A549 (cell line): Measurements from ENCODE around the gene HOXB8. TPM values are rescaled to one million over a fixed set of nuclear protein-coding genes. Genes with fewer than 3 reads are reported as not detected.
A peak's percentile ranks its signal among the peaks of the same experiment; 100 is the strongest.

Experiments
- ATAC-seq, 2 experiments: fragments of 200-7000 bp in 1 of 2; fragments of >200 bp in 1 of 2; cut with Nextera tagmentation in 1 of 2; cut with Tn5 transposase in 1 of 2; 3 replicates each; pipeline versions ENCODE4 v1.8.0 to v1.9.1; 2018 to 2020; ENCODE audit warnings: mild to moderate bottlenecking in 1 of 2, moderate library complexity in 1 of 2
- CTCF ChIA-PET: fragments of 300-600 bp; sonication (Branson Sonifier 250); formaldehyde crosslinking; extraction: SDS; loops from one replicate; lab custom pipeline; 2021; ENCODE audit warnings: antibody characterized with exemption, inconsistent platforms; lab: Yijun Ruan, JAX
- POLR2A ChIA-PET: fragments of 350-600 bp; formaldehyde crosslinking; extraction: SDS; loops from one replicate; lab custom pipeline; 2021; ENCODE audit warnings: antibody characterized with exemption, inconsistent platforms; lab: Yijun Ruan, JAX
- DNase-seq, 2 experiments: peaks; one replicate each; pipeline versions ENCODE4 v3.0.0 to v3.0.0-alpha.2; 2011 to 2016; ENCODE audit warnings: low read depth in 1 of 2, low spot score in 1 of 2
- FAIRE-seq: peaks from 2 replicates; lab custom pipeline; 2011; peaks lifted over from hg19 to GRCh38; lab: Jason Lieb, UNC
- H3K27ac ChIP-seq, 2 experiments: fragments of >200 bp; sonication (Bioruptor Twin); formaldehyde crosslinking; 3 replicates each; pipeline ENCODE4 v1.5.1; 2016 to 2017
- H3K4me1 ChIP-seq: fragments of >200 bp; sonication (Bioruptor Twin); formaldehyde crosslinking; 3 replicates; pipeline ENCODE4 v1.6.1; 2016
- H3K4me2 ChIP-seq: fragments of >200 bp; sonication (Bioruptor Twin); formaldehyde crosslinking; 3 replicates; pipeline ENCODE4 v1.6.1; 2016
- H3K4me3 ChIP-seq: fragments of >200 bp; sonication (Bioruptor Twin); formaldehyde crosslinking; 3 replicates; pipeline ENCODE4 v1.5.1; 2016
- H3K9me3 ChIP-seq: fragments of >200 bp; sonication (Bioruptor Twin); formaldehyde crosslinking; 3 replicates; pipeline ENCODE4 v1.6.1; 2016
- BHLHE40 ChIP-seq: IDR thresholded peaks from 2 replicates; pipeline ENCODE4 v1.6.1; 2012; ENCODE audit warnings: low read depth, low read length, inconsistent platforms
- CEBPB ChIP-seq, 2 experiments: fragments of >200 bp in 1 of 2; sonication (Bioruptor Twin) in 1 of 2; formaldehyde crosslinking in 1 of 2; IDR thresholded peaks; 2 replicates each; pipeline ENCODE4 v1.6.1; 2012 to 2016
- CHD2 ChIP-seq: fragments of 150-350 bp; IDR thresholded peaks from 2 replicates; pipeline ENCODE4 v1.6.1; 2014; ENCODE audit warnings: low read length; ENCODE audit not compliant: partially characterized antibody
- CHD4 ChIP-seq: fragments of 200-600 bp; sonication (generic); IDR thresholded peaks from 2 replicates; pipeline ENCODE4 v1.6.1; 2016; ENCODE audit warnings: antibody characterized with exemption, mild to moderate bottlenecking, borderline replicate concordance
- HOXB13 ChIP-seq: fragments of 250-450 bp; sonication (Bioruptor Pico); IDR thresholded peaks from 2 replicates; pipeline ENCODE4 v1.5.0; 2020; ENCODE audit warnings: low read depth, mild to moderate bottlenecking, moderate library complexity
- JUN ChIP-seq, 2 experiments: fragments of >200 bp; sonication (Bioruptor Twin); formaldehyde crosslinking; IDR thresholded peaks; 2 replicates in 1 of 2; 3 replicates in 1 of 2; pipeline ENCODE4 v1.6.1; 2016 to 2017
- NR3C1 ChIP-seq: fragments of >200 bp; sonication (Bioruptor Twin); formaldehyde crosslinking; IDR thresholded peaks from 3 replicates; pipeline ENCODE4 v1.6.1; 2017
- POLR2A ChIP-seq: IDR thresholded peaks from 2 replicates; pipeline ENCODE4 v1.6.1; 2012; ENCODE audit warnings: mild to moderate bottlenecking, low read length
- RAD21 ChIP-seq, 2 experiments: fragments of >200 bp in 1 of 2; sonication (Bioruptor Twin) in 1 of 2; formaldehyde crosslinking in 1 of 2; IDR thresholded peaks in 1 of 2; conservative IDR thresholded peaks in 1 of 2; 2 replicates in 1 of 2; 3 replicates in 1 of 2; pipeline ENCODE4 v1.6.1; 2012 to 2018; ENCODE audit warnings: inconsistent platforms in 1 of 2
- RARB ChIP-seq: fragments of 250-450 bp; sonication (Bioruptor Pico); IDR thresholded peaks from 2 replicates; pipeline ENCODE4 v1.8.0; 2021; ENCODE audit warnings: mild to moderate bottlenecking, moderate library complexity
- SMC3 ChIP-seq: fragments of >200 bp; sonication (Bioruptor Twin); formaldehyde crosslinking; IDR thresholded peaks from 3 replicates; pipeline ENCODE4 v1.6.1; 2018; ENCODE audit warnings: inconsistent platforms
- SREBF2 ChIP-seq: fragments of 450-650 bp; IDR thresholded peaks from 2 replicates; pipeline ENCODE4 v1.6.1; 2014; ENCODE audit warnings: mild to moderate bottlenecking, moderate library complexity
- ZNF302 ChIP-seq: fragments of 250-450 bp; sonication (Bioruptor Pico); IDR thresholded peaks from 2 replicates; pipeline ENCODE4 v1.9.0; 2021; ENCODE audit warnings: inconsistent platforms, mild to moderate bottlenecking, moderate library complexity
- WGBS: methylation state at CpG from one replicate; pipeline ENCODE4 v1.1.6; 2017; ENCODE audit errors: missing lambda C conversion rate; 5-methylcytosine and 5-hydroxymethylcytosine counted together
- polyA plus RNA-seq, 4 experiments: library from polyadenylated mRNA; depleted of rRNA in 3 of 4; stranded (reverse); fragments of >200 nt; fragmentation: RNase III in 1 of 4; extraction: RNeasy Plus Mini Kit Qiagen cat#74134 plus additional on column Dnase treatment in 1 of 4; gene quantifications; 2 replicates in 3 of 4; 3 replicates in 1 of 4; pipeline ENCODE4 v1.2.3, GENCODE V29; 2011 to 2017
- TF ChIP-seq, protein P1 (sequence below): fragments of 250-450 bp; sonication (Bioruptor Pico); IDR thresholded peaks from 2 replicates; pipeline ENCODE4 v1.5.0; 2021; ENCODE audit warnings: mild to moderate bottlenecking, moderate library complexity, borderline replicate concordance
- TF ChIP-seq, protein P2 (sequence below): IDR thresholded peaks from 2 replicates; pipeline ENCODE4 v1.6.1; 2012
- TF ChIP-seq, protein P3 (sequence below): IDR thresholded peaks from 2 replicates; pipeline ENCODE4 v1.6.1; 2012; ENCODE audit warnings: low read depth, borderline replicate concordance
- TF ChIP-seq, protein P4 (sequence below): fragments of >200 bp; sonication (Bioruptor Twin); formaldehyde crosslinking; IDR thresholded peaks from 3 replicates; pipeline ENCODE4 v1.6.1; 2016
- TF ChIP-seq, protein P5 (sequence below): IDR thresholded peaks from 2 replicates; pipeline ENCODE4 v1.6.1; 2012

The HOXB8 gene
- polyA plus RNA-seq, 2 of the 4 experiments (the other 2 are of a cell fraction) = 5.8 to 11.1 TPM

DNA sequence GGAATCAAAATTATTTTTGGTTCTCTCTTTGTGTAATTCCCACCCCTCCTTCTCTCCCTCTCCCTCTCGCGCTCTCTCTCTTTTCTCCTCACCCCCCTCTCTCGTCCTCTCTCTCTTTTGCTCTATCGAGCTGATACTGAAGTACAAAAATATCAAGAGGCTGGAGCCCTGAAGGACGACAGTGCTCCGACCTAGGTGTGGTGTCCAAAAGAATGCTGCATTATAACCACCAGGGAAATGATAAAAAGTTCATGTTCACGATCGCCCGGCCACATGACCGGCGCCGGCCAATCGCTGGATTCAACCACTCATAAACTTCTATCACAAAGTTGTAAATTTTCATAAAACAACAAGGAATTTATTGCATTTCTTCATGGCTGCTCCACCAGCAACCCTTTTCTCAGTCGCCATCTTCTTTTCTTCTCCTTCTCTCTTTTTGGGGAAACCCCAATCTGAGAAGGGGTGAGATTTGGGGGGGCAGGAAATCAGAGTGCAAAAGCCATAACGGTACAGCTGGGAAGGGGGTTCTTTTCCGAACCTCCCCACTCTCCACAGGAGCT lies 10.2 kb downstream of the HOXB8 start, which contains the start of gene HOXB6 (continued):
- TF ChIP-seq, protein P1, sequence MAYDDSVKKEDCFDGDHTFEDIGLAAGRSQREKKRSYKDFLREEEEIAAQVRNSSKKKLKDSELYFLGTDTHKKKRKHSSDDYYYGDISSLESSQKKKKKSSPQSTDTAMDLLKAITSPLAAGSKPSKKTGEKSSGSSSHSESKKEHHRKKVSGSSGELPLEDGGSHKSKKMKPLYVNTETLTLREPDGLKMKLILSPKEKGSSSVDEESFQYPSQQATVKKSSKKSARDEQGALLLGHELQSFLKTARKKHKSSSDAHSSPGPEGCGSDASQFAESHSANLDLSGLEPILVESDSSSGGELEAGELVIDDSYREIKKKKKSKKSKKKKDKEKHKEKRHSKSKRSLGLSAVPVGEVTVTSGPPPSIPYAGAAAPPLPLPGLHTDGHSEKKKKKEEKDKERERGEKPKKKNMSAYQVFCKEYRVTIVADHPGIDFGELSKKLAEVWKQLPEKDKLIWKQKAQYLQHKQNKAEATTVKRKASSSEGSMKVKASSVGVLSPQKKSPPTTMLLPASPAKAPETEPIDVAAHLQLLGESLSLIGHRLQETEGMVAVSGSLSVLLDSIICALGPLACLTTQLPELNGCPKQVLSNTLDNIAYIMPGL (CRISPR knock-in tag) = 0 out of 2 replicates have a peak, but pooled peaks have one; percentile 22
- peak; percentile 16 for TF ChIP-seq CHD2

DNA sequence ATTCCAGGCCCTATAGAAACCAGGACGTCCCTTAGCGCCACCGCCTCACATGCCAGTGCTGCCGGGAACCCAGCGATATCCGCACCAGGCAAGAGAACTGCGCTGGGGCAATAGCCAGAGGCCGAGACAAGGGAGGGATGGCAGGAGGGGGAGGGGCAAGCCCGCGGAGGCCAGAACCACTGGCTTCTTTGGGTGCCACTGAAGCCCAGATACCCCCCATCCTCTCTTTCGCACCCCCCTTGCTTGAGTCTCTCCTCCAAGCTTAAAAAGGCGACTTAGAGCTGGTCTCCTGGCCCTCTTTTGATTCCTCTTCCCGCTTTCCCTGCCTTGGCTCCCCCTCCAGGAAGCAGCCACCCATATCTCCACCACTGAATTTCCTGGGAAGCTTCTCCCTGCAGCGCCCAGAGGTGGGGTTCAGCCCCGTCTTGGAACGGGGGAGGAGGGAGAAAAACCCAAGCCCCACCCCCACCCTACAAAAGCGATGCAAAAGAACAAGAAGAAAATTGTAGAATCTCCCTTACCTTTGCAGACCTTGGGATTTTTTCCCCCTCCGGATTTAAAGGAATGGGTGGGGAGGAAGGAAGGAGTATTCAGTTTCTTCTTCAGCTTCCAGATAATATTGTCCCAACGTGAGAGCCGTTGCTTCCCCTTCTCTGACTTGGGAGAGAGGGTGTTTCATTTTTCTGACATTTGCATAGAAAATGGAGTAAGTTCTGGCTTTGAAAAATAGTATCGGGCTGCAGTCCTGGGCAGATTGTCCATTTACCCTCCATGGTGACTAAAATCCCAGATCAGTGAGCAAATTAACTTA lies 10.9 kb downstream of the HOXB8 start:
- 1% methylated on average over 21 of the region's 21 CpGs for WGBS
- Histone ChIP-seq H3K4me3 (peak overlapping the region; percentile 59), H3K27ac (peak overlapping the region; percentile 91 to 95)
- FAIRE-seq (peak; percentile 63), DNase-seq (peak; percentile 88 to 96)
- POLR2A ChIA-PET = interaction anchor here (0.6 to 1.6 kb wide), 14 partner anchors 8 to 794 kb away, joined by 3 to 8 read pairs (median 3); partner anchors contain the start of gene SNX11
- TF ChIP-seq, protein P2, sequence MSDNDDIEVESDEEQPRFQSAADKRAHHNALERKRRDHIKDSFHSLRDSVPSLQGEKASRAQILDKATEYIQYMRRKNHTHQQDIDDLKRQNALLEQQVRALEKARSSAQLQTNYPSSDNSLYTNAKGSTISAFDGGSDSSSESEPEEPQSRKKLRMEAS = peak; percentile 81
- TF ChIP-seq, protein P1 (CRISPR knock-in tag) = peak; percentile 75; the same call in 1 of the 2 replicates
- TF ChIP-seq, protein P3, sequence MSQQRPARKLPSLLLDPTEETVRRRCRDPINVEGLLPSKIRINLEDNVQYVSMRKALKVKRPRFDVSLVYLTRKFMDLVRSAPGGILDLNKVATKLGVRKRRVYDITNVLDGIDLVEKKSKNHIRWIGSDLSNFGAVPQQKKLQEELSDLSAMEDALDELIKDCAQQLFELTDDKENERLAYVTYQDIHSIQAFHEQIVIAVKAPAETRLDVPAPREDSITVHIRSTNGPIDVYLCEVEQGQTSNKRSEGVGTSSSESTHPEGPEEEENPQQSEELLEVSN = 0 out of 2 replicates have a peak, but pooled peaks have one; percentile 20
- TF ChIP-seq JUN (IDR thresholded peaks at IDR 0.05) (peak; percentile 78 to 84), RAD21 (conservative IDR thresholded peaks at IDR 0.05 in 1 of 2, IDR thresholded peaks at IDR 0.05 in 1 of 2) (no peak), SREBF2 (no peak), RARB (CRISPR knock-in tag) (0 out of 2 replicates have a peak, but pooled peaks have one; percentile 47), CEBPB (IDR thresholded peaks at IDR 0.05) (peak in 1 of 2 experiments; percentile 51; a peak in 1 of 4 replicates), SMC3 (no peak; the same call in 2 of the 3 replicates), NR3C1 (no peak), ZNF302 (CRISPR knock-in tag) (no peak), POLR2A (peak; percentile 61), HOXB13 (CRISPR knock-in tag) (no peak), CHD2 (no peak), CHD4 (no peak), BHLHE40 (no peak)
- TF ChIP-seq, protein P4, sequence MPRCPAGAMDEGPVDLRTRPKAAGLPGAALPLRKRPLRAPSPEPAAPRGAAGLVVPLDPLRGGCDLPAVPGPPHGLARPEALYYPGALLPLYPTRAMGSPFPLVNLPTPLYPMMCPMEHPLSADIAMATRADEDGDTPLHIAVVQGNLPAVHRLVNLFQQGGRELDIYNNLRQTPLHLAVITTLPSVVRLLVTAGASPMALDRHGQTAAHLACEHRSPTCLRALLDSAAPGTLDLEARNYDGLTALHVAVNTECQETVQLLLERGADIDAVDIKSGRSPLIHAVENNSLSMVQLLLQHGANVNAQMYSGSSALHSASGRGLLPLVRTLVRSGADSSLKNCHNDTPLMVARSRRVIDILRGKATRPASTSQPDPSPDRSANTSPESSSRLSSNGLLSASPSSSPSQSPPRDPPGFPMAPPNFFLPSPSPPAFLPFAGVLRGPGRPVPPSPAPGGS = peak; percentile 27; the same call in 1 of the 3 replicates
- TF ChIP-seq, protein P5, sequence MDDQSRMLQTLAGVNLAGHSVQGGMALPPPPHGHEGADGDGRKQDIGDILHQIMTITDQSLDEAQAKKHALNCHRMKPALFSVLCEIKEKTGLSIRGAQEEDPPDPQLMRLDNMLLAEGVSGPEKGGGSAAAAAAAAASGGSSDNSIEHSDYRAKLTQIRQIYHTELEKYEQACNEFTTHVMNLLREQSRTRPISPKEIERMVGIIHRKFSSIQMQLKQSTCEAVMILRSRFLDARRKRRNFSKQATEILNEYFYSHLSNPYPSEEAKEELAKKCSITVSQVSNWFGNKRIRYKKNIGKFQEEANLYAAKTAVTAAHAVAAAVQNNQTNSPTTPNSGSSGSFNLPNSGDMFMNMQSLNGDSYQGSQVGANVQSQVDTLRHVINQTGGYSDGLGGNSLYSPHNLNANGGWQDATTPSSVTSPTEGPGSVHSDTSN = 0 out of 2 replicates have a peak, but pooled peaks have one; percentile 10
- TF ChIP-seq, all 56 proteins: peak for 9
- peak; percentile 77 to 81 for ATAC-seq
- CTCF ChIA-PET = interaction anchor here (0.6 to 1.2 kb wide), 6 partner anchors 226 to 577 kb away, joined by 3 to 4 read pairs (median 4); no protein-coding TSS in a partner anchor
- Histone ChIP-seq H3K4me2 (peak overlapping the region; percentile 91), H3K9me3 (no peaks in the 10 kb centered on the region), H3K4me1 (peaks cover 35% of the 10 kb centered on the region)
